ENCODE results near the gene KIF20A.
"Not testable (repeated sequence)": the region's sequence is repeated elsewhere in the genome, so short reads cannot be mapped to it uniquely, and the experiment has no call there.

Gene KIF20A

GRCh38 chr5:138188626-138189025 lies 9.7 kb downstream of the KIF20A start:
- no peak for DNase-seq

GRCh38 chr5:138192826-138193225 lies 13.9 kb downstream of the KIF20A start:
- no peak for DNase-seq

- DNase-seq: not testable (repeated sequence)
Observed at GRCh38 chr5:138193859-138194258, 14.9 kb downstream of the KIF20A start.

GRCh38 chr5:138210985-138211384 lies 32.1 kb downstream of the KIF20A start:
- no peak for DNase-seq

GRCh38 chr5:138212828-138213160 lies 33.9 kb downstream of the KIF20A start:
- DNase-seq: no peak

GRCh38 chr5:138213161-138214029 lies 34.5 kb downstream of the KIF20A start, which contains the start of gene CDC23:
CDC23 (minus strand) TSS chr5:138213323; CDS start chr5:138213312, 11 bp downstream.
- DNase-seq: peak; percentile 39

GRCh38 chr5:138216799-138217198 lies 37.9 kb downstream of the KIF20A start:
- DNase-seq: no peak

- no peak for DNase-seq
Observed at GRCh38 chr5:138223532-138223931, 44.6 kb downstream of the KIF20A start.

- no peak for DNase-seq
Observed at GRCh38 chr5:138224712-138225111, 45.8 kb downstream of the KIF20A start.

- no peak for DNase-seq
Observed at GRCh38 chr5:138226910-138227309, 48.0 kb downstream of the KIF20A start.

GRCh38 chr5:138229387-138229786 lies 50.5 kb downstream of the KIF20A start:
- DNase-seq: no peak

- DNase-seq: no peak
Observed at GRCh38 chr5:138230261-138230660, 51.3 kb downstream of the KIF20A start.

- DNase-seq: no peak
Observed at GRCh38 chr5:138230981-138231589, 52.2 kb downstream of the KIF20A start.

- no peak for DNase-seq
Observed at GRCh38 chr5:138233280-138233679, 54.4 kb downstream of the KIF20A start.

- no peak for DNase-seq
Observed at GRCh38 chr5:138234651-138235050, 55.7 kb downstream of the KIF20A start.

All from activated gamma-delta T cell (primary cell).